ENCODE results near the gene EPHB1.
"Not testable (repeated sequence)": the region's sequence is repeated elsewhere in the genome, so short reads cannot be mapped to it uniquely, and the experiment has no call there.

EPHB1 gene

GRCh38 chr3:134788283-134788682 lies 6.8 kb upstream of the EPHB1 start:
- DNase-seq = not testable (repeated sequence)

- DNase-seq = no peak
Measured at GRCh38 chr3:134790065-134790464, 5.0 kb upstream of the EPHB1 start.

- no peak for DNase-seq
Measured at GRCh38 chr3:134791992-134792391, 3.1 kb upstream of the EPHB1 start.

GRCh38 chr3:134792700-134793099 lies 2.4 kb upstream of the EPHB1 start:
- no peak for DNase-seq

- DNase-seq = no peak
Measured at GRCh38 chr3:134793562-134793961, 1.5 kb upstream of the EPHB1 start.

GRCh38 chr3:134794323-134794722 lies 737 bp upstream of the EPHB1 start:
- no peak for DNase-seq

- DNase-seq = no peak
Measured at GRCh38 chr3:134795746-134796280, 753 bp downstream of the EPHB1 start.

GRCh38 chr3:134796281-134797056 lies 1.4 kb downstream of the EPHB1 start:
- no peak for DNase-seq

- no peak for DNase-seq
Measured at GRCh38 chr3:134797057-134797740, 2.1 kb downstream of the EPHB1 start.

GRCh38 chr3:134797741-134798451 lies 2.8 kb downstream of the EPHB1 start:
- no peak for DNase-seq

GRCh38 chr3:134798681-134799311 lies 3.7 kb downstream of the EPHB1 start:
- no peak for DNase-seq

GRCh38 chr3:134799393-134799792 lies 4.3 kb downstream of the EPHB1 start:
- DNase-seq = no peak

GRCh38 chr3:134801204-134801958 lies 6.3 kb downstream of the EPHB1 start:
- DNase-seq = no peak

- no peak for DNase-seq
Measured at GRCh38 chr3:134802428-134803050, 7.5 kb downstream of the EPHB1 start.

- DNase-seq = no peak
Measured at GRCh38 chr3:134803051-134803505, 8.0 kb downstream of the EPHB1 start.

GRCh38 chr3:134803652-134804051 lies 8.6 kb downstream of the EPHB1 start:
- no peak for DNase-seq

GRCh38 chr3:134804508-134805480 lies 9.7 kb downstream of the EPHB1 start:
- no peak for DNase-seq

- no peak for DNase-seq
Measured at GRCh38 chr3:134807189-134807588, 12.1 kb downstream of the EPHB1 start.

GRCh38 chr3:134808835-134809234 lies 13.8 kb downstream of the EPHB1 start:
- DNase-seq = no peak

- no peak for DNase-seq
Measured at GRCh38 chr3:134809427-134810051, 14.5 kb downstream of the EPHB1 start.

Data from activated effector memory CD4-positive, alpha-beta T cell treated with Interleukin-2 at 50 U/mL for 16 hours (primary cell).